Activated CD4-positive, alpha-beta T cell treated with anti-CD3 and anti-CD28 coated beads for 36 hours (primary cell): Measurements from ENCODE around the gene CSRNP2. TPM values are rescaled to one million over a fixed set of nuclear protein-coding genes. Genes with fewer than 3 reads are reported as not detected.
"Not testable (repeated sequence)": the region's sequence is repeated elsewhere in the genome, so short reads cannot be mapped to it uniquely, and the experiment has no call there.

Experiments
- ATAC-seq: fragments of 200-7000 bp; cut with Tn5 transposase; one replicate; pipeline ENCODE4 v1.10.0; 2021; ENCODE audit warnings: mild to moderate bottlenecking, moderate library complexity
- CTCF ChIA-PET: fragments of 350-600 bp; sonication (Branson Sonifier 250); formaldehyde crosslinking; loops from one replicate; lab custom pipeline; 2021; ENCODE audit warnings: antibody characterized with exemption; lab: Charles Lee
- POLR2A ChIA-PET: fragments of 350-600 bp; sonication (Branson Sonifier 250); formaldehyde crosslinking; loops from one replicate; lab custom pipeline; 2021; ENCODE audit warnings: antibody characterized with exemption, inconsistent platforms; lab: Charles Lee
- DNase-seq: peaks from one replicate; pipeline ENCODE4 v3.0.0-alpha.2; 2020
- H3K27ac Mint-ChIP-seq: one replicate; pipeline ENCODE4 v1.8.0; 2021; ENCODE audit warnings: mixed read lengths
- H3K27me3 Mint-ChIP-seq: one replicate; pipeline ENCODE4 v1.8.0; 2021; ENCODE audit warnings: mixed read lengths
- H3K36me3 Mint-ChIP-seq: one replicate; pipeline ENCODE4 v1.8.0; 2021; ENCODE audit warnings: low read depth, mixed read lengths
- H3K4me1 Mint-ChIP-seq: one replicate; pipeline ENCODE4 v1.8.0; 2021; ENCODE audit warnings: mixed read lengths
- H3K4me3 Mint-ChIP-seq: one replicate; pipeline ENCODE4 v1.8.0; 2021; ENCODE audit warnings: mild to moderate bottlenecking, moderate library complexity, mixed read lengths
- H3K9me3 Mint-ChIP-seq: one replicate; pipeline ENCODE4 v1.8.0; 2021; ENCODE audit warnings: low read depth, mixed read lengths
- intact Hi-C, 2 experiments: fragments of 100-400 bp; cut with DNase I in 1 of 2; cut with micrococcal nuclease in 1 of 2; formaldehyde crosslinking; loops; one replicate each; pipeline versions ENCODE4 v1.14.2 to v1.15.1; 2022 to 2024; cut with DNase I, micrococcal nuclease
- total RNA-seq, 2 experiments: library from RNA; stranded (reverse); gene quantifications; one replicate each; pipeline ENCODE4 v1.2.3, GENCODE V29; 2021

The CSRNP2 gene
- total RNA-seq, 2 experiments from 2014 or later = 12.8 to 13.6 TPM

DNA sequence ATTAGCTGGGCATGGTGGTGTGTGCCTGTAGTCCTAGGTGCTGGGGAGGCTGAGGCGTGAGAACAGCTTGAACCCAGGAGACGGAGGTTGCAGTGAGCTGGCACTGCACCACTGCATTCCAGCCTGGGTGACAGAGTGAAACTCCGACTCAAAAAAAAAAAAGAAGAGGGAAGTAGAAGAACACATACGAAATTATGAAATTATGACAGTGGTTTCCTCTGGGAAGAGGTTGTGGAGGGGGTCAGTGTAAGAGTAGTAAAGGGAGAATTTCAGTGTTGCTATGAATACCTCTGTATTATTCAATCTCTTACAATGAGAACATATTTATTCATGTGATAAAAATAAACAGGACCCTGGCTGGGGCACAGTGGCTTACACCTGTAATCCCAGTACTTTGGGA is 24.7 kb upstream of the CSRNP2 start:
- DNase-seq (no peak), ATAC-seq (no peak)
- Mint-ChIP-seq H3K36me3 (peaks cover 39% of the 10 kb centered on the region), H3K9me3 (no peaks in the 10 kb centered on the region), H3K4me1 (peaks cover 5% of the 10 kb centered on the region), H3K27ac (no peak overlapping the region), H3K4me3 (no peak overlapping the region), H3K27me3 (no peaks in the 10 kb centered on the region)
- ChIA-PET POLR2A (interaction anchor here (0.7 kb wide), 1 partner anchor 211 kb away, joined by 3 read pairs; no protein-coding TSS in a partner anchor), CTCF (interaction anchor here (1.8 kb wide), 1 partner anchor 234 kb away, joined by 5 read pairs; no protein-coding TSS in a partner anchor)
- intact Hi-C loops = no loop called here

DNA sequence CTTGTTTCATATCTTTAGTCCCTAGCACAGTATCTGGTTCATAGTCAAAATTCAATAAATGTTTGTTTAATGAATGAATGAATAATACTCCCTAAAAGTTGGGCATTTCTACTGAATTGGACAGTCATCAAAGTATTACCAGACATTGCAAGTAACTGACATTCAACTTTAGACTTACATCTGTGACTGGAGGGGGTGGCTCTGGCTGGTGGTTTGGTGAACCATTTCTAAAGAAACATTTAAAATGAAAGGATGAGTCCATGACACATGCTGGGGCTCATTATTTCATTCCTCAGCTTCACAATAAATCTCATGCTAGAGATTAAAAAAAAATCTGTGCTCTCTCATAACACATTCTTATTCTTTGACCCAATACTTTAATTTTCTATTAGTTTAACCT is 20.6 kb upstream of the CSRNP2 start:
- H3K27ac Mint-ChIP-seq = peak overlapping the region; percentile 4
- DNase-seq (peak; percentile 40), ATAC-seq (peak; percentile 80)
- CTCF ChIA-PET = interaction anchor here (0.7 kb wide), 1 partner anchor 114 kb away, joined by 3 read pairs; no protein-coding TSS in a partner anchor
- POLR2A ChIA-PET = no interaction called here
- H3K9me3 Mint-ChIP-seq = no peaks in the 10 kb centered on the region
- no peaks in the 10 kb centered on the region for H3K27me3 Mint-ChIP-seq
- H3K4me1 Mint-ChIP-seq = peaks cover 5% of the 10 kb centered on the region
- no peak overlapping the region for H3K4me3 Mint-ChIP-seq
- intact Hi-C loops = no loop called here
- peaks cover 46% of the 10 kb centered on the region for H3K36me3 Mint-ChIP-seq

DNA sequence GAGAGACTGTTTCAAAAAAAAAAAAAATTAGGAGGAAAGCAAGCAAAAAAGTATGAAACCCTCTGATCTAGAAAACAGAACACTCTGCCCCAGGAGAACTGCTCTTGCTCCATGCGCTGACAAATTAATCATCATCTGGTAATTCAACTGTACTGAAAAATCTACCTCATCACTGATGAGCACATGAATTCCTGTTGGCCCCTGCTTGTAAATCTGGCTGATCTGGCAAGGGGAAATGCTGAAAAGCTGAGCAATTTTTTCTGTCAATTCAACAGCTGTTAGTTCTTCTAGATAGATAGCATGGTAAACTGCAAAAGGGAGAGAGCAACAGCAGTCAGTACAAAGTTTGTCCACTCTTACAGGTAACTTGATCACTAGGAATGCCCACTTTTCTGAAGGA is 15.2 kb upstream of the CSRNP2 start:
- ATAC-seq (no peak), DNase-seq (no peak)
- H3K36me3 Mint-ChIP-seq = peaks cover 48% of the 10 kb centered on the region
- CTCF ChIA-PET = no interaction called here
- H3K4me1 Mint-ChIP-seq = no peaks in the 10 kb centered on the region
- no peaks in the 10 kb centered on the region for H3K9me3 Mint-ChIP-seq
- H3K27me3 Mint-ChIP-seq = no peaks in the 10 kb centered on the region
- H3K27ac Mint-ChIP-seq = peak overlapping the region; percentile 42
- intact Hi-C loops = no loop called here
- no peak overlapping the region for H3K4me3 Mint-ChIP-seq
- POLR2A ChIA-PET = no interaction called here

DNA sequence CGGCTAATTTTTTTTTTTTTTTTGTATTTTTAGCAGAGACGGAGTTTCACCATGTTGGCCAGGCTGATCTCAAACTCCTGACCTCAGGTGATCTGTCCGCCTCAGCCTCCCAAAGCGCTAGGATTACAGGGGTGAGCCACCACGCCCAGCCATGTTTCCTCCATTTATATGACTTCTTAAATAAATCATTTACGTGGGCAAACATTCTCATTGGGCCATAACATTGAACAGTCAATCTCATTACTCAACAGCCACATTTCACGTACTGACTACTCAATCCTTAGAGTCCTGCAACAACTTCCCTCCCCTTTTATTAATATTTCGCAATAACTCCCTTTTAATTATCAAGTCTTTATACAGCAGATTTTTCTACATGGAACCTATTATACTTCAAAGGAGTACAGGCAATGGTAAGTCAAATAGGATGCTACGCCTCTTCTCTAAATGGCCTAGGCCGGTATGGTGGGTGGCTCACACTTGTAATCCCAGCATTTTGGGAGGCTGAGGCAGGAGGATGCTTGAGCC is 7.4 kb upstream of the CSRNP2 start:
- DNase-seq (no peak), ATAC-seq (no peak)
- ChIA-PET POLR2A (no interaction called here), CTCF (no interaction called here)
- Mint-ChIP-seq H3K9me3 (no peaks in the 10 kb centered on the region), H3K4me1 (peaks cover 19% of the 10 kb centered on the region), H3K27ac (no peak overlapping the region), H3K27me3 (no peaks in the 10 kb centered on the region), H3K36me3 (peaks cover 18% of the 10 kb centered on the region), H3K4me3 (no peak overlapping the region)
- intact Hi-C loops = no loop called here

DNA sequence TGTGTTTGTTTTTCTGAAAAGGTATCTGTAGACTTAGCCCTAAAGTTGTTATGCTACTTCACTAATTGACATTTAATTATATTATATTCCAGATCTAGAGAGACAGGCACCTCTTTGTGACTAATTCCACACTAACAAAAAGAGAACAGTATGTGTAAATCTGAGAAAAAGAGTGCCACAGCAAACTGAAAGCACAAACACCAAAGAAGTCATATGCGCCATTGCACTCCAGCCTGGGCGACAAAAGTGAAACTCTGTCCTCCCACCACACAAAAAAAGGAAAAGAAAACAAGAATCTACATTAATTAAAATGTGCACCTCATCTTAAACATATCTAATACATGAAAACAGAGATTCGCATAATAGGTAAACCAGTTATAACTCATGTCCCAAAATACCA is 4.4 kb upstream of the CSRNP2 start:
- ATAC-seq = peak; percentile 56
- intact Hi-C loops = no loop called here

DNA sequence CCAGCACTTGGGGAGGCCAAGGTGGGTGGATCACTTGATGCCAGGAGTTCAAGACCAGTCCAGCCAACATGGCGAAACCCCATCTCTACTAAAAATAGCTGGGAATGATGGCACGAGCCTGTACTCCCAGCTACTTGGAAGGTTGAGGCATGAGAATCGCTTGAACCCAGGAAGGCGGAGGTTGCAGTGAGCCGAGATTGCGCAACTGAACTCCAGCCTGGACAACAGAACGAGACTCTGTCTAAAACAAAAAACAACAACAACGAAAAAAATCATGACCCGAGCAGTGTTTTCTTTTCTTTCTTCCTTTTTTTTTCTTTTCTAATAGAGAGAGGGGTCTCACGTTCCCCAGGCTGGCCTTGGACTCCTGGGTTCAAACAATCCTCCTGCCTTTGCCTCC is 3.5 kb upstream of the CSRNP2 start:
- Mint-ChIP-seq H3K4me1 (peaks cover 33% of the 10 kb centered on the region), H3K36me3 (peaks cover 6% of the 10 kb centered on the region), H3K4me3 (no peak overlapping the region), H3K9me3 (no peaks in the 10 kb centered on the region), H3K27ac (no peak overlapping the region), H3K27me3 (no peaks in the 10 kb centered on the region)
- ChIA-PET POLR2A (no interaction called here), CTCF (no interaction called here)
- no peak for DNase-seq
- ATAC-seq = no peak
- intact Hi-C loops = no loop called here

More for the DNA sequence above, 4.4 kb upstream of the CSRNP2 start:
- ChIA-PET POLR2A (no interaction called here), CTCF (no interaction called here)
- Mint-ChIP-seq H3K27ac (peak overlapping the region; percentile 64), H3K27me3 (no peaks in the 10 kb centered on the region), H3K9me3 (no peaks in the 10 kb centered on the region), H3K36me3 (peaks cover 6% of the 10 kb centered on the region), H3K4me3 (peak overlapping the region; percentile 7), H3K4me1 (peaks cover 24% of the 10 kb centered on the region)
- DNase-seq = peak; percentile 67

DNA sequence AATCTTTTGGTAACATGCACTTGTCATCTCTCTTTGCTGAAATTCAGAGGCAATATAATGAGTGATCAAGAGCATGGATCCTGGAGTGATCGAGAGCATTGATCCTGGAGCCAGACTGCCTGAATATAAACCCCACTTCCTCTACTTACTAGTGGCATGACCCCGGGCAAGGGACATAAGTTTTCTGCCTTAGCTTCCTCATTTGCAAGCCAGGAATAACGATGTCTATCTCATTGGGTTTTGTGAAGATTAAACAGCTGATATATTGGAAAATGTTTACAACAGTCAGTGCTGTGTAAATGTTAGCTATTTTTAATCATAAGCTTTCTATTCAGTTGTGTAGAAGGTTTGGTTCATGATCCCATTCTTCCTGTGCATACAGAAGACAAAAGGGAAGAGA is 2.4 kb upstream of the CSRNP2 start:
- H3K27ac Mint-ChIP-seq = no peak overlapping the region
- ChIA-PET POLR2A (interaction anchor here (0.6 kb wide), 1 partner anchor 49 kb away, joined by 3 read pairs; no protein-coding TSS in a partner anchor), CTCF (no interaction called here)
- no peak overlapping the region for H3K4me3 Mint-ChIP-seq
- DNase-seq (no peak), ATAC-seq (no peak)
- H3K27me3 Mint-ChIP-seq = no peaks in the 10 kb centered on the region
- peaks cover 6% of the 10 kb centered on the region for H3K36me3 Mint-ChIP-seq
- peaks cover 40% of the 10 kb centered on the region for H3K4me1 Mint-ChIP-seq
- H3K9me3 Mint-ChIP-seq = no peaks in the 10 kb centered on the region
- intact Hi-C loops = no loop called here

DNA sequence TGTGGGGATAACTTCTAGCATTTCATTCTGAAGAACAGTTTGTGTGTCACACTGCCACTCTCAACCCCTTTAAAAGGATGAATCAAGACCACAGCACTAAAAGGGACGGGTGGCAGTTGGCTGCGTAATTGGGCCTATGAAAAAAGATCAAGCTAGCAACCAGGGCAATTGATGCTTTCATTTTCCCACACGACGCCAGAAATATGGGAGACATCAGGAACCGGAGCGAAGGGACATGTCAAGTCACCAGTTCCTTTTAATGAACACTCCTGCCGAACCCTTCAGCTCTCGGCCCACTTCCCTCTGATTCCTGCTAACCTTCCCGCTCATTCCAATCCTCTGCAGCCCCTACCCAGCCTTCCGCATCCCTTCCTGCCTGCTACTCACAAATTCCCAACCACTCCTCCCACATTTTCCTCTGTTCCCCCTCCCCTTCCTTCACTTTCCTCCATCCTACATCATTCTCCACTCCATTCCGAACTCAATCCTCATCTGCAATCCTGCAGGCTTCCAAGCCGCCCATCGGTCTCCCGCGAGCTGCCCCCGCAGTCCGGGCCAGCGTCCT is 753 bp downstream of the CSRNP2 start:
- Mint-ChIP-seq H3K27ac (peak overlapping the region; percentile 86), H3K36me3 (peaks cover 15% of the 10 kb centered on the region), H3K4me1 (peaks cover 47% of the 10 kb centered on the region), H3K9me3 (no peaks in the 10 kb centered on the region), H3K27me3 (no peaks in the 10 kb centered on the region), H3K4me3 (peak overlapping the region; percentile 95)
- peak; percentile 51 for DNase-seq
- ChIA-PET CTCF (interaction anchor here (0.7 to 1.4 kb wide), 4 partner anchors 11 to 269 kb away, joined by 3 to 4 read pairs (median 3); no protein-coding TSS in a partner anchor), POLR2A (interaction anchor here (0.6 to 2.4 kb wide), 5 partner anchors 9 to 606 kb away, joined by 3 to 7 read pairs (median 4); partner anchors contain the start of genes DAZAP2 and SLC11A2)
- peak; percentile 24 for ATAC-seq
- intact Hi-C loops = loop anchor here (1.0 to 2.0 kb wide), 10 partner anchors 34 to 682 kb away; partner anchors contain the start of genes DAZAP2 (in 2 of the 2), LETMD1 (in 2 of the 2), SLC11A2 (in 2 of the 2) and TFCP2 (in 2 of the 2)

DNA sequence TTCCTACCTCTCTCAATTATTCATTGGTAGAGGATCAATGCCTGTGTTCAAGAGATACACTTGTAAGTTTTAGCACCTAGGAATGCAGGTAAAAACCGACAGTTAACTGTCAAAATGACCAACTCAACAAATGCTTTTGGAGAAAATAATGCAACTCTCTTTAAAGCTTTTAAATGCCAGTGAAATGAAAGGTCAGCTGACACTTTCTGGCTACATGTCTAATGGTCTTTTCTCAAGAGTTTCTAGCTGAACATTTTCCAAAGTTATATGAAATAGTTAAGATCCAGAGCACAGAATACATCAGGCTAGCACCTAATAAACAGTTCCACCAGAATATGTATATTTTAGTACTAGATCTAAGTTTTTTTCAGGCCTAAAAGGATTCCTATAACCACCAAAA is 2.0 kb downstream of the CSRNP2 start:
- peaks cover 45% of the 10 kb centered on the region for H3K4me1 Mint-ChIP-seq
- H3K27ac Mint-ChIP-seq = no peak overlapping the region
- peaks cover 11% of the 10 kb centered on the region for H3K36me3 Mint-ChIP-seq
- H3K4me3 Mint-ChIP-seq = peak overlapping the region; percentile 95
- ChIA-PET POLR2A (interaction anchor here (0.6 to 0.7 kb wide), 2 partner anchors 238 to 1838 kb away, joined by 3 to 4 read pairs; no protein-coding TSS in a partner anchor), CTCF (interaction anchor here (0.7 to 1.0 kb wide), 3 partner anchors 35 to 327 kb away, joined by 3 read pairs; partner anchors contain the start of gene GALNT6)
- ATAC-seq (no peak), DNase-seq (no peak)
- H3K9me3 Mint-ChIP-seq = no peaks in the 10 kb centered on the region
- H3K27me3 Mint-ChIP-seq = no peaks in the 10 kb centered on the region
- intact Hi-C loops = no loop called here

DNA sequence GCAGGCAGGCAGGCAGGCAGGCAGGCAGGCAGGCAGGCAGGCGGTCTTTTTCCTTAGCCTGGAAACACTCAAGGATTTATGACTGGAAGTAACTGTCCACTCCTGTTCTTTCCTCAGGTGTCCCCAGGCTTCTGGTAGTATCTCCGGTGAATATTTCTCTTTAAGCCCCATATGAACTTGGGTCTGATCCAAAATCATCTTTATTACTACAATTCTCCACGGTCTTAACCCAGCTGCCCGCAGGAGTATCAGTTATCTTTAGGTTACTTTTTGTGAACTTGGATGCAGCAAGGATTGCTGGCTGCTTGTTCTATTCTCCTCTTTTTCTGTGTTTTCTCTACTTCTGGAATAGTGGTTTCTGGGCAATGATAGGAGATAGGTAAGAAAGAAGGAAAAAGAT is 3.3 kb downstream of the CSRNP2 start:
- Mint-ChIP-seq H3K36me3 (peaks cover 14% of the 10 kb centered on the region), H3K27ac (no peak overlapping the region), H3K4me1 (peaks cover 52% of the 10 kb centered on the region), H3K27me3 (no peaks in the 10 kb centered on the region), H3K9me3 (no peaks in the 10 kb centered on the region), H3K4me3 (no peak overlapping the region)
- no peak for DNase-seq
- ChIA-PET POLR2A (interaction anchor here (0.6 kb wide), 1 partner anchor 11 kb away, joined by 4 read pairs; no protein-coding TSS in a partner anchor), CTCF (interaction anchor here (0.5 to 1.2 kb wide), 3 partner anchors 32 to 247 kb away, joined by 3 read pairs; partner anchors contain the start of gene LETMD1)
- intact Hi-C loops = no loop called here
- ATAC-seq = no peak

DNA sequence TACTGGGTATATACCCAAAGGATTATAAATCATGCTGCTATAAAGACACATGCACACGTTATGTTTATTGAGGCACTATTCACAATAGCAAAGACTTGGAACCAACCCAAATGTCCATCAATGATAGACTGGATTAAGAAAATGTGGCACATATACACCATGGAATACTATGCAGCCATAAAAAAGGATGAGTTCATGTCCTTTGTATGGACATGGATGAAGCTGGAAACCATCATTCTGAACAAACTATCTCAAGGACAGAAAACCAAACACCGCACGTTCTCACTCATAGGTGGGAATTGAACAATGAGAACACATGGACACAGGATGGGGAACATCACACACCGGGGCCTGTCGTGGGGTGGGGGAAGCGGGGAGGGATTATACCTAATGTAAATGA is 4.5 kb downstream of the CSRNP2 start:
- H3K27me3 Mint-ChIP-seq, ATAC-seq, H3K4me3 Mint-ChIP-seq, POLR2A ChIA-PET, H3K27ac Mint-ChIP-seq, H3K9me3 Mint-ChIP-seq, intact Hi-C loops, DNase-seq: not testable (repeated sequence)
- Mint-ChIP-seq H3K4me1 (peaks cover 52% of the 10 kb centered on the region), H3K36me3 (peaks cover 15% of the 10 kb centered on the region)
- CTCF ChIA-PET = interaction anchor here (0.6 to 0.7 kb wide), 2 partner anchors 14 to 266 kb away, joined by 3 read pairs; no protein-coding TSS in a partner anchor
